ENCODE data around the gene CPA3.

Gene CPA3, protein sequence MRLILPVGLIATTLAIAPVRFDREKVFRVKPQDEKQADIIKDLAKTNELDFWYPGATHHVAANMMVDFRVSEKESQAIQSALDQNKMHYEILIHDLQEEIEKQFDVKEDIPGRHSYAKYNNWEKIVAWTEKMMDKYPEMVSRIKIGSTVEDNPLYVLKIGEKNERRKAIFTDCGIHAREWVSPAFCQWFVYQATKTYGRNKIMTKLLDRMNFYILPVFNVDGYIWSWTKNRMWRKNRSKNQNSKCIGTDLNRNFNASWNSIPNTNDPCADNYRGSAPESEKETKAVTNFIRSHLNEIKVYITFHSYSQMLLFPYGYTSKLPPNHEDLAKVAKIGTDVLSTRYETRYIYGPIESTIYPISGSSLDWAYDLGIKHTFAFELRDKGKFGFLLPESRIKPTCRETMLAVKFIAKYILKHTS

DNA sequence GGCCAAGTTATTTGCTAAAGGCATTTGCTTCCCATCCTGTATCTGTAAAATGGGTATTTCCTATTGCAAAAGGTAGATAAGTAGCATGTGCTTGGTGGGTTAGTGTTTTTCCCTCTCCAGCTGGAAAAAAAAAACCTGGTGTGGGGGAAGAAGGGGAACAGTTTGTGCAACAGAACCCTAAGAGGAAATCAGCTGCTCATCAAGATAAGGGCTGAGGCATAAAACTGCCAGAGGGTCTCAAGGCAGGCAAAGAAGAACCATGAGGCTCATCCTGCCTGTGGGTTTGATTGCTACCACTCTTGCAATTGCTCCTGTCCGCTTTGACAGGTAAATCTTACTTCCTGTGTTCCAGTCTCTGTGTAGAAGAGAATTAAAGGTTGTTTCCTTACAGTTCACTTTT is at the start of gene CPA3:
CPA3 (plus strand) TSS at position 248 of the 400 bp plus-strand sequence; CDS start at position 260, 12 bp downstream.
- DNase-seq, result no peak

DNA sequence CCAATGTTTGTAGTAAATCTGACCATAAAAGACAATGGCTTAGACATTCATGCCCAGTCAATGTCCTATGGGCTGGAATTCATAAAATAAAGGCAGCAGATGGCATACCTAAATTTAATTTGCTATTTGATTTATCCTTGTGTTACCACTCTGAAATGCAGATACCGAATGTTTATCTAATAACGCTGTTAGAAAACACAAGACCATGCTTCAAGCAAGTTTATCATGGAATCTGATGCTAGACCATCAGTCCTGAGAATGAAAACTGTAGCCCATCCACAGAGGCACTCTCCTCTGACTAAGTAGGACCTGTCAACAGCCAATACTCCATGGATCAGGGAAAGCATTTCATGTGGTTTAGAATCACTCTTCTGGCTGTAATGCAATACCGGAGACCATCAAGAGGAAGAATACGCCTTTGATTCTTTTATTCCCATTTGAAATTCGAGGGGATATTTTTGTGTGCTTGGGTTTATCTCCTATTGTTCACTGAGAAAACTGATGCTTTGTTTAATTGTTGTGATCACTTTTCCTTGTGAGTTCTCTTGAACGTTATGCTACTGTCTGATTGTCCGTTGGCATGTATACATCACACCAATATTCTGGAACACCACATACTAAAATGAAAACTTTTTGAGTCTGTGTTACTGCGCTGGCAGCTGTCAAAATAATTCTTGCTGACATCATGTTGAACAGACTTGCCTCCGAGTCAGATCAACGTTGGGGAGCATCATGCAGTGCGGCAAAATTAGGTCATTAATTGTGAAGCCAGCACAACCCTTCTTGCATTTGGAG is 49.6 kb upstream of the CPA3 start:
- no peak for DNase-seq

DNA sequence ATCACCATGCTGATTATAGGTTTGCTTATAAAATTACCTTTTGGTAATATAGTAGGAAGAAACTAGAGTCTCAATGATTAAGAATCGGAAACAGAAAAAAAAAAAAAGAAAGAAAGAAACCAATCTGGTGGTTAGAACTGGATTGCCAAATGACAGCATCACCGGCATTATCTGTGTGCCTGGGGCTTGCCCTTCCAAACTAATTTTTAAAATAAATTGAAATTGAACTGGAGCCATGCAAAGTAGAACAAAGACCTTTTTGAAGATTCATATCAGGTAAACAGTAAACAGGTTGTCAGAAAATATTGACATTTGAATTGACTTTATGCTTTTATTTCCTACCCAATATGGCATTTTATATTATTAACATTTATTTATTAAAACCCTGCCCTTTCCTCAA is 48.7 kb upstream of the CPA3 start:
- no peak for DNase-seq

DNA sequence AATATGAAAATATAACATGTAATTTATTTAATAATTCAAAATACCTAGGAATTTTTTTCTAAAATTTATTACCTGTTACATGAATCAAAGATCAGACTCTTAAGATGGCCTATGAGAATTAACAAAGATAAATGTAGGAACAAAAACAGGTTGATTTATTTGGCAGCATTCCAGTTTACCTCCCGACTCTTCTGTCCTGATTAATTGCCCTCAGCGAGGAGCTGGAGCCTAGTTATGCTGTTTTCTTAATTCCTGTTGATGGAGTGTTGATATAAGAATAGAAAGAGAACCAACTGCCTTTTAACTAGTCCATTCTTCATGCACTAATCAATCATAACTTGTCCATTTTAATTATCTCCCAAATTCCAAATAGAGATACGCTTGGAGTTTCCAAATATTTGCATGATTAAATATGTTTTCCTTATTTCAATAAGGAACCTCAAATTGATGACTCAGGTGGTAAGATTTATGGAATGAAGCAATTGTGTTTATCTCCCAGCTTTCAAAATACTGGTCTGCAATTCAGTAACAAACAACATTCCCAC is 48.0 kb upstream of the CPA3 start:
- DNase-seq, result no peak

DNA sequence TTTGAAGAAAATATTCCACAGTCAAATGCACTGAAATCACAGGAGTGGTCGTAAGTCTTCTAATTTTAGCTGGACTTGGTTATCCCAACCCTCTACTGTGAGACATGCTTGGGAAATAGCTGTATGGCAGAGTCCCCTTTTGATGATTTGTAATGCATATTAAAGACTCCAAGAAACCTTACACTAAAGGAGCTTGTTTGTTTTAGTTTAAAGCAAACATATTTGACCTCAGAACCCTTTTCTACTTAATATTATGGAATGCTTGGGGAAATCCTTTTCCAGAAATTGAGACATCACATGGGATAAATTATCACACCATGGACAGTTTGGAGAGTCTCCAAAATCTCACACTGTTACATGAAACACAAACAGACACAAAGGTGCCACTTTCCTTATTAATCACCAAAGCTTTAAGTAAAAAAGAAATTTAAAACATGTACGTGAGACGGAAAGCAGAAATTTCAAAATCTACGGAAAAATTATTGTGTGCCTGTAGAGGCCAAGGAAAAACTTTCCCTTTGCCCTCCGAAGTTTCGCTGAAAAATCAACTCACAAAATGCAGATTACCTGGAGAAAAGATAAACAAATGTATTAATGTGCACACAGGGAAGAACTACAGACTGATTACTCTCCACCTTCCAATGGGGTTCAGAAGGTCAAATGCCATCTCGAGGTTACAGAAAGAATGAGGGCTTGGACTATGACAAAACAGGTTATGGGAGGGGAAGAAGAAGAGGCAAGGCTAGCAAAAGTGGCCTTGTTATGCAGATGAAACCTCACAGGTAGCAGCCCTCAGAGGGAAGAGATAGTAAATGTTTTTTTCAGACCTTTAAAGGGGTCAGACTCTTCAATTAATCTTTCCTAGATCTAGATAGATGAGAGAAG is 44.5 kb upstream of the CPA3 start:
- DNase-seq, result no peak

DNA sequence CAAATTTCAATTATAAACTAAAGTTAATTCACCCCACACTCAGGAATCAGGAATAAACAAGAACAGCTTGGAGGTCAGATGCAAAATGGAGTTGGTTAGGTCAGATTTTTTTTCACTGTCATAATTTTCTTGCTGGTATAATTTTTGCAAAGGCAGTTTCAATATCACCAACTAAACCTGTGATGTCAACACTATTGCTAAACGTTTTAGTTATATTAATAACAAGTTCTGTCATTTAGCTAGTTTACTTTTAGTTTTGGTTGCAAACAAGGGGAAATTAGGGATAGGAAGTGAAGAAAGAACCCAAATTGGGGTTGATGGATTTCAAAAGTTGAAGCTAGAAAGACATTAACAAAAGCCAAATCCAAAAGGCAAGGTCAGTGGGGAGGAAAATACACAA is 42.1 kb upstream of the CPA3 start:
- DNase-seq, result no peak

DNA sequence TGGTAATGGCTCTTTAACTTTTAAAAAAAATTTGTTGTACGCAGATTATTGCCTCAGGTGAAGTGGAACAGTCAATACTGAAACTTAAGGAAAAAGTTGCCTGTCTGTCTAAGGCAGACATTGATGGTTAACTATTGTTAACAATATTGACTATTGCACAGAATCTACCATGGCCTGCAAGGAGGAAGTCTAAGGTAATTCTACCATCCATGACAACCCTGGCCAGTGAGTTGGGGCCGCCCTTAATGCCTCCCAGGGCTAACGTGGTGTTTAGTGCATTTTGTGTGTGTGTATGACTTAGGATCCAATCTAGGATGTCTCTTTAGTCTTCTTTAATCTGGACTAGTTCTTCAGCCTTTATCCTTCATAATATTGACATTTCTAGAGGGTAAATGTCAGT is 39.6 kb upstream of the CPA3 start:
- DNase-seq, result no peak

DNA sequence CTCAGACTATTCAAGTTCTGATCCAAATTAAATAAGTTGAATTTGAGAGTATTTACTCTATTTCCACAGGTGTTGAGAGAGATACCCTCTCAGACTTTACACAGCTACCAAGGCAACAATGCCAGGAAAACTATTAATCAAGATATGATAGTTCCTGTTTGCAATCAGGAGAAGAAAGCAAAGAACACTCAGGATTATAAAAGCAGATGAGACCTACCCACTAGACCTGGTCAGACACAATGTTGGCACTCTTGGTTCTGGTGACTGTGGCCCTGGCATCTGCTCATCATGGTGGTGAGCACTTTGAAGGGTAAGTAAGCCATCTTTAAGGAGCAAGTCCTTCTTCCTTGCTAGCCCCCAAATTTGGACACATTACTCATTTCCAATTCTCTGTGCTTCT is 37.5 kb upstream of the CPA3 start, which contains the start of gene CPB1:
CPB1 (plus strand) TSS at position 227 of the 400 bp plus-strand sequence; CDS start at position 240, 13 bp downstream.
- no peak for DNase-seq

DNA sequence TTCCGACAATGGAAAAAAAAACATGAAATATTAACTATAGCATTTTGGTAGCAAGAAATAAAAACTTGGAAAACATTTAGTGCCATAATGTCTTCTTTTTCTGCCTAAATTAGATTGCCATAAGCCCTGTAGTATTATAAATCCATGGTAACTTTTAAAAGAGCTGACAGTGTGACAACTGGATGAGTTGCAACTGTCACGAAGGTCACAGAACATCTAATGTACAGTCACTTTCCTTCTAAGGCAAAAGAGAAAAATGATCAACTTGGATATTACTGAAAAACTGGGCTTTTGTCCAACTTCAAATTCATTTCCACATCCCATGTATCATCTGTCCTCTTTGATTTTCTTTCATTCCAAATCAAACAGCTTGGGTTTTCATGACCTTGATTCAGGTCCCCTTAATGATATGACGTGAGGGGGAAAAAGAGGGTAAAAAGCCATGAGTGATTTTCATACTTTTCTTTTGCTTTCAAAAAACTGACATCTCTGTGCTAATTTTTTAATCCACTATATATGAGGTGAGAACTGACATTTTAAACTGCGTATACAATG is 36.9 kb upstream of the CPA3 start:
- DNase-seq, result no peak

DNA sequence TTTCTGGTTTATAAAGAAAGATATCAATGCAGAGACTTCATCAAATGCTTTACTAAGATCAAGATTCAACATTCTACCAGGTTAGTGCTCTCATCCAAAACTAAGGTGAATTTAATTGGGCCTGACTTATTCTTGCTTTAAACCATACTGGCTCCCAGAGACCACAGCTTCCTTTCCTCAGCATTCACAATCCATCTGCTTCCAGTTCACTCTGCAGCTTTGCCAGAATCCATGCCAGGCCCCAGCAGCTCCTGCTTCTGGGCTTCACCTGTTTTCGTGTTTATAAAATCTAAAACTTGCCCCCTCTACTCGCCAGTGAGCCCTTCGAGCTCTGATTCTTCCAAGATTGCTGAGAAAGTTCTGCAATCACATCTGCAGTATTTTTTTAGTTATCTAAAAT is 35.2 kb upstream of the CPA3 start:
- DNase-seq, result no peak

DNA sequence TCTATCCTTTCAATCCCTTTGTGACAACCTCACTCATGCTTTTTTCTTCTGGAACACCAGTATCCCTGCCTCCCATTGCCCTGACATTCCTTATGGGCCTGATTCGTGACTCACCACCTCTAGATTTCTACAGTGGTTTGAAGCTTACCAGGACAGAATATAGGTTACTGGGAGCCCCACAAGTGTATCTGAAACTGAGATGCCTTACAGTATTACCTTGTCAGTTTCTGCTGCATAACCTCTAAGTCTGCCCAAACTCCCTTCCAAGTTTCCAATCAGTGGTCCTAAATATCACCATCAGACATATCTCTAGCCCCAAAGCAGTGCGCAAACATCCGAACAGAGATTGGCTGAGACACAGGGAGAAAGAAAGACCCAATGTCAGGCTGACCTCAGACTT is 31.9 kb upstream of the CPA3 start:
- DNase-seq, result no peak

DNA sequence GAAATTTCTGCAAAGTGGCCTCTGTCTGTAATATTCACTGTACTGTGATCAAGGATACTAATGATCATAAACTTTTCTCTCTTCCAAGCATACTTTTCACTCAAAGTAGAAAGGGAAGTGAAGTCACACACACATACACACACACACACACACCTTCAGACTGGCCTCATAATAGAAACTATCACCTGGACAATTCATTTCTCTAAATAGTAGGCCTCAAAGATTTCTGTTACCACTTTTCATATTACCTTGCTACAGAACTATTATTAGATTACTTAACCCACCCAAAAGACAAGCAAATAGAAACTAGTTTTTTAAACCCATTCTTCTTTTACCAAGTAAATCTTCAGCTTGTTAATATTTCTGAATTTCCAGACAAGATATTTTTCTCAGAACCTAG is 25.3 kb upstream of the CPA3 start:
- DNase-seq, result no peak

DNA sequence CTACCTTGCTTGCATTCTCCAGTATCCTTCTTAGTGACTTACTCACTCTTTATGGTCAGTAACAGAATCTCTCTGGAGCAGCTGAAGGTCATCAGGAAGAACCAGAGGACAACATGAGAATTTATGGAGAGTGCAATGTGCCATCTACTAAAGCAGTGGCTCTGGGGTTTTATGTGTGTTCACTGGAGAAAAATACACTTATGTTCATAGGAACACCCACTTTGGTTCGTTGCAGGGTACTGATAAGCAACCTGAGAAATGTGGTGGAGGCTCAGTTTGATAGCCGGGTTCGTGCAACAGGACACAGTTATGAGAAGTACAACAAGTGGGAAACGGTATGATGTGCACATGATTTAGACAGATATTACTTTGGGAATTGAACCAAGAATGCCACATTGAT is 24.6 kb upstream of the CPA3 start:
- DNase-seq, result no peak

DNA sequence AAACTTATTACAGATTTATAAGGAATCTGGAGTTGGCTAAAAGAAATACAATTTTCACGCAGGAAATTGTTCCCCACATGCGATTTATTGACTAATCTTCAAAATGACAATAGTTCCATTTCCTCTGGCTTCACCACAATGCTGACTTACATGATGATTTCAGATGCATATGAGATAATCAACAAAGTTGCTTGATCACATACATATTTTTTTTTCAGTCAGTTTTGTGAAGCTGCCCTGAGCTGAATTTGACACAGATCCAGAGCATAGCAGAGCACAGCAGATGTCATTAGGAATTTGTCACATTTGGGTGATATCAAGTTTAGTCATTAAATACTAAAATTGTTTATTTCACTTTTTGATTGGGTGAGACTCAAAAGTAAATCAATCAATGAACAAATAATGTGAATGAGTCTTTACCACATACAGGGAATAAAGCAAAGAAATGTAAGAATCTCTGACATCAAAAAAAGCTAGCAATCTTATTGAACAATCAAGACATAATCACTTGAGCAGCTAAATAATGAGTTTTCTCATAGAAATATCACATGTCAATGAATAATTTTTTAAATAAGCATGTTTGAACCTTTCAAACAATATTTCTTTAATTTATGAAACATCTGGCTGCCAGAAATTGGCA is 19.2 kb upstream of the CPA3 start:
- DNase-seq, result no peak

DNA sequence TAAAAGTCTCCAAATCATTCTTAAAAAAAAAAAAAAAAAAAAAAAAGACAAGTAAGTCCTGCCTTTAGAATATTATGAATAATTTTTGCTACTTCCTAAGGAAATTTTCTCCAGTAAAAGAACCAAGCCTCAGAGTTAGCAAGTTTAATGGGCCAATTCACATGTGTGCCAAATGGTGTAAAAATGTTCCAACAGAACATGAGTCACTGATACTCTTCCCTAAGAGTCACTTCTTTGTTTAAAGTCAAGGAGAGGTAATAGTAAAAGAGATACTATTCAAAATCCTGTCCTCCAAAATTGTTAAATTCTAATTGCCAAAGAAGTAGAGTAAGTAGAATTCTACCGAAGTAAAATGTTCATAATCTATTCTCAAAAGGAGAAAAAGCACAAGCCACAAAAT is 17.7 kb upstream of the CPA3 start:
- DNase-seq, result no peak

DNA sequence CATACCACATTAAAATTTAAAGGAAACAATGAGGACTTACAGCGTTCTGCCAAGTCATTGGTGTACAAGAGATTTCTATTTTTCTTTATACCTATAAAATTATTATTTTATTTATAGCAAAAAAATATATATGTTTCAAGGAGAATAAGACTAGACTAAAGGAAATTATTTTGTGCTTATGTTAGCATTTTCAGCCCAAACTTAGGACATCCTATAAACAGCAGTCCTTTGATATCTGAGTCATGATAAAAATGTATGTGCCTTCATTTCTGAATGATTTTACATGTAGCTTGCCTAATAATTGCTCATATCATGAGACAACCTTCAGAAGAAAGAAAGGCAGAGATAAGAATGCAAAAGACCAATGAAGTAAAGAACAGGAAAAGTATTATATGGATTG is 16.7 kb upstream of the CPA3 start:
- DNase-seq, result no peak

DNA sequence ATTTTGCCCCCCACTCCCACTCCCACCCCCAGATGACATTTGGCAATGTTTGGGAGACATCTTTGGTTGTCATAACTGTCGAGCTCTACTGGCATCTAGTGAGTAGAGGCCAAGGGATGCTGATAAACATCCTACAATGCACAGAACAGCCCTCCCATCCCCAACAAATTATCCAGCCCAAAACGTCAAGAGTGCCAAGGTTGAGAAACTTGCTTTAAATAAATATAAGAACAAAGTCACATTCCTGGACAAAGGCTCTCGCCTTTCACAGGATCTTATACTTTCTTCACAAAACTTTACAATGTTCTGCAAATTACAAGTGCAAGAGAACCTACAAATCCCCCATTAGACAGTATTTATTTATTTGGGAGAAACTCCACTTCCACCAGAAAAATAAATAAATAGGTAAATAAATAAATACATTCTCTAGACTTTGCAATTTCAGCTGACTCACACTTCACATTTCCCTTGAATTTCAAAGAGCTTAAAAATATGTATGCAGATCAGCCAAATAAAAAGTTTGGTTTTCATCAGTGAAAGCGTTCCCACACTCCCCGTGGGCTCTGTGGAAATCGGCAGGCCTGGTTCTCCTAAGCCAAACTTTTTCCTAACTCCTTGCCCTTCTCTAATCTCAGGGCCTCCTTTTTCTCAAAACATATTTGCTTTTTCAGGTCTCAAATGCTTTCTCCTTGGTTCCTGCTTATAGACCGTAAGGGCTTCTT is 12.7 kb upstream of the CPA3 start:
- no peak for DNase-seq

DNA sequence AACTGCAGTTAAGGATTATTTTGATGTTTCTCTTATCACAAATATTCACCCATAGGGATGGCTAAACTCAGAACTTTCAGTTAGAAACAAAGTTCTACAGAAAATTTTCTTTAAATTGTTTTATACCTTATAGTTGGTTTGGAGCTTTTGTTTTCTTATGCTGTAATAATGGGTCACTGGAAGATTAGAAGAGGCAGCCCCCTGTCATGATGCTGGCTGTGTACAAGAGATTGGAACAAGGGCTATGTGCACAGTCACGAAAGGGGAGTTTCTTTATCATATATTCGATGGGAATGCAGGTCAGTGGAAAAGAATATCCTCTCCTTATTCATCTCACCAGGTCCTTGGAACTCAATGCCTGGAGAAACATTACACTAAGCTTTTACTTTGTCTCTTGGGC is 12.0 kb upstream of the CPA3 start:
- no peak for DNase-seq

DNA sequence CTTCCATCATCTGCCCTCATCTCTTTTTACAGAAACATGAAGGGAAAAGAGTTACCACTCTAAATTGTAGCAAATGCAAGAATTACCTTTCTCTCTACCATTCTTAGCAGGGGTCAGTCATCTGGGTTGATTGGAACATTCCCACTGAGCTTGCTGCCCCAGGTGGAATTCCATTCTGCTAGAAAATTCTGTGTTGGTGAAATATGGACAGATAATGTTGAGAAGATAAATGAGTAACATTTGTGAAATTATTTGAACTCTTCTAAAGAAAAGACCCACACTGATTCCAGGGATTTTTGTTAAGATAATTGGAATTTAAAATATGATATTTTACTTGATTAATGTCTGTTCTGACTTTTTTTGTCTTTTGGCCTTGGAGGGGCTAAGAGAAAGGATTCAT is 11.0 kb upstream of the CPA3 start:
- no peak for DNase-seq

DNA sequence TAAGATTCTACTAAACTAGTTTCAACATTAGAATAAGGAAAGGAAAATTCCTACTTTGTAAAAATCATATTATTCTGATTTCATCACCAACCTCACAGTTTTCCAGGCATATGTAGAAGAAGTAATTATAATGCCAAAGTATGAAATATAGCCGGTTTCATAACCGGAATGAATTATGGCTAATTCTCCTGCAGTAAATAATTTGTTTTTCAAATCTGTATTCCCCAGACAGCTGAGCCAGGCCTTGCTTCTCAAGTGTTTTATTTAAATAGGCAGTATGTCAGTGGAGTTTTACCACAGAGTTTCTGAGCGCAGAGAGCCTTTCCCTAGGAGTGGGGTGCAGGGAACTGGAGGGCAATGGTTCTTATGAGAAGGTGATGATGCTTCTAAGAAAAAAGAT is 8.7 kb upstream of the CPA3 start:
- DNase-seq, result no peak

DNA sequence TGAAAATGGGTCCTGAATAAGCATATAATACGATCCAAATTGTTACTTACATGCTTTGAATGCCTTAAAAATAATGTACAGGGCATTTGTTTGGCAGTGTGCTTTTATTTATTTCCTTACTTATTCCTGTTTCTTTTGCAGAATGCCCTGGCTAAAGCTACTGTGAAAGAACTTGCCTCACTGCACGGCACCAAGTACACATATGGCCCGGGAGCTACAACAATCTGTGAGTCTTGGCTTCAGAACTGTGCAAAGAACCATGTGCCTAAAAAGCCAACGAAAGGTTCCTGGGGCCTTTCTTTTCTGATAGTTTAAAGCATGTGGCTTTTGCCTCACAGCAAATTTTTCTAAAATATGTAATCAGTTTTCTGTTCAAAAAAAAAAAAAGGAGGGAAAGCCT is 7.8 kb upstream of the CPA3 start:
- DNase-seq, result no peak
